DND-41 (cell line): ENCODE measurements around the gene SIRT3.

Source experiments
- ATAC-seq: fragments of 200-7000 bp; cut with Tn5 transposase; 3 replicates; pipeline ENCODE4 v1.9.1; 2021; ENCODE audit warnings: low read depth; ENCODE audit not compliant: insufficient read depth
- DNase-seq: peaks from one replicate; pipeline ENCODE4 v3.0.0-alpha.2; 2020
- H2AFZ ChIP-seq: 2 replicates; pipeline ENCODE4 v1.6.0; 2012; ENCODE audit warnings: low read depth, low read length
- H3K27ac ChIP-seq: 2 replicates; pipeline ENCODE4 v1.5.1; 2012; ENCODE audit warnings: low read length, inconsistent platforms
- H3K27me3 ChIP-seq: fragments of 200-600 bp; sonication (generic); 2 replicates; pipeline ENCODE4 v1.6.0; 2012; ENCODE audit warnings: low read length, mild to moderate bottlenecking, inconsistent platforms; ENCODE audit not compliant: insufficient read depth, poor library complexity
- H3K36me3 ChIP-seq: 2 replicates; pipeline ENCODE4 v1.5.1; 2012; ENCODE audit warnings: low read length, inconsistent platforms; ENCODE audit not compliant: insufficient read depth
- H3K4me1 ChIP-seq: 2 replicates; pipeline ENCODE4 v1.5.1; 2012; ENCODE audit warnings: mild to moderate bottlenecking, low read length; ENCODE audit not compliant: insufficient read depth
- H3K4me2 ChIP-seq: 2 replicates; pipeline ENCODE4 v1.6.0; 2012; ENCODE audit warnings: mild to moderate bottlenecking, moderate library complexity, low read length, inconsistent platforms; ENCODE audit not compliant: insufficient read depth
- H3K4me3 ChIP-seq, 2 experiments: fragments of 200-600 bp in 1 of 2; shearing (Covaris generic) in 1 of 2; 2 replicates each; pipeline ENCODE4 v1.5.1; 2012 to 2016; ENCODE audit warnings: inconsistent platforms in 2 of 2, low read length in 2 of 2, mild to moderate bottlenecking in 2 of 2, low read depth in 1 of 2, moderate library complexity in 1 of 2
- H3K79me2 ChIP-seq: 2 replicates; pipeline ENCODE4 v1.6.0; 2012; ENCODE audit warnings: low read length, inconsistent platforms; ENCODE audit not compliant: insufficient read depth
- H3K9ac ChIP-seq: 2 replicates; pipeline ENCODE4 v1.6.0; 2012; ENCODE audit warnings: low read depth, mild to moderate bottlenecking, inconsistent platforms, low read length, moderate library complexity
- H3K9me3 ChIP-seq: 2 replicates; pipeline ENCODE4 v1.5.1; 2012; ENCODE audit warnings: low read length, moderate library complexity, mild to moderate bottlenecking, inconsistent platforms; ENCODE audit not compliant: insufficient read depth, severe bottlenecking
- H4K20me1 ChIP-seq: 2 replicates; pipeline ENCODE4 v1.6.0; 2012; ENCODE audit warnings: low read length; ENCODE audit not compliant: insufficient read depth
- CTCF ChIP-seq: IDR thresholded peaks from 2 replicates; pipeline ENCODE4 v1.5.1; 2012; ENCODE audit warnings: borderline replicate concordance, low read length, moderate library complexity, mild to moderate bottlenecking; ENCODE audit not compliant: poor library complexity, severe bottlenecking; ENCODE audit errors: extremely low read depth
- EZH2 ChIP-seq: IDR thresholded peaks from 3 replicates; pipeline ENCODE4 v1.6.1; 2012; ENCODE audit warnings: borderline replicate concordance, low read depth, mild to moderate bottlenecking, moderate library complexity, low read length, inconsistent platforms; ENCODE audit not compliant: severe bottlenecking

SIRT3 gene

GRCh38 chr11:224424-224823, 11.7 kb downstream of the SIRT3 start:
- Histone ChIP-seq H4K20me1 (no peaks in the 10 kb centered on the region), H3K9ac (no peak overlapping the region), H3K4me3 (no peak overlapping the region), H3K36me3 (peaks cover 7% of the 10 kb centered on the region; the same call in 1 of the 2 replicates), H3K4me2 (no peak overlapping the region), H3K9me3 (no peaks in the 10 kb centered on the region), H3K79me2 (no peaks in the 10 kb centered on the region), H3K4me1 (no peaks in the 10 kb centered on the region), H3K27ac (no peak overlapping the region), H2AFZ (no peak overlapping the region), H3K27me3 (no peaks in the 10 kb centered on the region)
- TF ChIP-seq CTCF (no peak), EZH2 (no peak)
- ATAC-seq (no peak), DNase-seq (no peak)

- Histone ChIP-seq H3K9ac (no peak overlapping the region), H2AFZ (no peak overlapping the region), H3K27me3 (no peaks in the 10 kb centered on the region), H4K20me1 (no peaks in the 10 kb centered on the region), H3K4me3 (no peak overlapping the region), H3K27ac (no peak overlapping the region), H3K9me3 (no peaks in the 10 kb centered on the region), H3K36me3 (peaks cover 7% of the 10 kb centered on the region; the same call in 1 of the 2 replicates), H3K79me2 (no peaks in the 10 kb centered on the region), H3K4me1 (no peaks in the 10 kb centered on the region), H3K4me2 (no peak overlapping the region)
- TF ChIP-seq CTCF = no peak
- no peak for TF ChIP-seq EZH2
- DNase-seq (no peak), ATAC-seq (no peak)
These were observed 12.3 kb downstream of the SIRT3 start for GRCh38 chr11:223884-224283.

- no peaks in the 10 kb centered on the region for H3K4me1 ChIP-seq
- no peak overlapping the region for H3K4me2 ChIP-seq
- no peaks in the 10 kb centered on the region for H3K9me3 ChIP-seq
- no peak overlapping the region for H3K27ac ChIP-seq
- no peaks in the 10 kb centered on the region for H4K20me1 ChIP-seq
- H3K27me3 ChIP-seq = no peaks in the 10 kb centered on the region
- no peak for TF ChIP-seq CTCF
- TF ChIP-seq EZH2 = no peak
- H3K4me3 ChIP-seq = no peak overlapping the region
- DNase-seq (no peak), ATAC-seq (no peak)
- H3K36me3 ChIP-seq = peaks cover 7% of the 10 kb centered on the region; the same call in 1 of the 2 replicates
- no peaks in the 10 kb centered on the region for H3K79me2 ChIP-seq
- H3K9ac ChIP-seq = no peak overlapping the region
- H2AFZ ChIP-seq = no peak overlapping the region
These were observed 12.9 kb downstream of the SIRT3 start for GRCh38 chr11:223026-223789.
